Measurements from ENCODE around the gene KCNJ15.

The KCNJ15 gene

DNA sequence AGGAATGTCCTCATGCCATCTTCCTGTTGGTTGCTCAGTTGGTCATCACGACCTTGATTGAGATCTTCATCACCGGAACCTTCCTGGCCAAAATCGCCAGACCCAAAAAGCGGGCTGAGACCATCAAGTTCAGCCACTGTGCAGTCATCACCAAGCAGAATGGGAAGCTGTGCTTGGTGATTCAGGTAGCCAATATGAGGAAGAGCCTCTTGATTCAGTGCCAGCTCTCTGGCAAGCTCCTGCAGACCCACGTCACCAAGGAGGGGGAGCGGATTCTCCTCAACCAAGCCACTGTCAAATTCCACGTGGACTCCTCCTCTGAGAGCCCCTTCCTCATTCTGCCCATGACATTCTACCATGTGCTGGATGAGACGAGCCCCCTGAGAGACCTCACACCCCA lies 42.9 kb downstream of the KCNJ15 start:
- DNase-seq (ENCODE audit: low spot score) = peak; percentile 62

DNA sequence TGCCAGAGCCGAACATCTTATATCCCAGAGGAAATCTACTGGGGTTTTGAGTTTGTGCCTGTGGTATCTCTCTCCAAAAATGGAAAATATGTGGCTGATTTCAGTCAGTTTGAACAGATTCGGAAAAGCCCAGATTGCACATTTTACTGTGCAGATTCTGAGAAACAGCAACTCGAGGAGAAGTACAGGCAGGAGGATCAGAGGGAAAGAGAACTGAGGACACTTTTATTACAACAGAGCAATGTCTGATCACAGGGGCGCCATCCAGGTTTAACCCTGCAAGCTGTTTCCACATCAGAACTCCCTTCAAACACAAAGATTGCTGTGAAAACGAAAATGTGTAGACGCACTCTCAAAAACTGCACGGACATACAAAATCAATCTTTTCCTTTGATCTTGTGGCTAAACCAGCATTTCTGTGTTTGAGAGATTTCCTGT lies 43.4 kb downstream of the KCNJ15 start:
- DNase-seq (ENCODE audit: low spot score) = no peak

DNA sequence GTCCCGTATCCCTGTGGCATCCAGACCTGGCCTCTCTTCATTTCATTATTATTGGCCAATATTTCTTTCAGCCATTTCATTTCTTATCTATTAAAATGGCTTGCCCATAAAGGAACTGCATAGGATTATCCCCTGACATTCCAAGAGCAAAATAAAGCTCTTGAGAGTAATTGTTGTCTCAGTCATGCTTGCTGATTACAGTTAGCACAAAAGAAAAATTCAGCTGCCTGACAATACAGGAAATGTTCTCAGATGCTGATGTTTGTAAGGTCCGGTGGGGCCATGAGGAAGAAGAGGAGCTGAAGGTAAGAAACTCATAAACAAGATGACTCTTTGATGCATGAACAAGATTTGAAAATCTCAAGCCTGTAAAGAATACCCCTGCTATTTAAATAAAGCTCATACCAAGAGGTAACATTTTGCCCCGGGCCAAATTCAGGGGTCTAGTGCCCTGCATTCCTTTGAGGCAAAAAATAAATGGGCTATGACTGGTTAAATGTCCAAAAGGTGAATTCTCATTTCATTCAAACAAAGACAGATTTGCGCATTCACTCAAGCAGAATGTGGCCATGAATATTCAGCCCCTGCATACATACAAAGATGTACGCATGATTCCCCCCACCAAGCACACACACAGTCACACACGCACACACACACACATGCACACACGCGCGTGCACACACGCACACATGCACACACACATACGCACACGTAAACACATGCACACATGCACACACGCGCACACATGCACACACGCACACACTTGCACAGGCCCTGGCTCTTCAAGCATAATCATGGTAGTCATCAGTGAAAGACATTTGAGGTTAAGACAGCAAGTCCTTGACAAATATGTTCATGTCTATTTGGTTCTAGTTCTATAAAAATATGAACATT lies 44.8 kb downstream of the KCNJ15 start:
- peak; percentile 46 for DNase-seq (ENCODE audit: low spot score)

DNA sequence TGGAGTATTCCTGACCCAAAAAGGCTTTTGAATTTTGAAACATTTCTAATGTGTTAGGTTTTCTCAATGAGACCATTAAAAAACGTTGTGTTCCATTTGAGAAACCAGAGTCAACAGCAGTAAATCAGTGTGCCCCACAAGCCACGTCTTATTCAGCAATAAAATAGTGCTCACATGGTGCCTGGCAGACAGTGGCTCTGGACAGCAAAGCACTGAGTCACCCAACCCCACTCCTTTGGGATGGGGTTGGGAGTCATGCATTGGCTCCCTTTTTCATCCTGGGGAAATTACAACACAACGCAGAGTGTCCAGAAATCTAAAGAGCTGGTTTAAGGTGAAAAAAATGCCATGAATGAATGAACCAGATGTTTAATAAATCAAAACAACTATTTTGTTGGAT lies 46.5 kb downstream of the KCNJ15 start:
- peak; percentile 91 for DNase-seq (ENCODE audit: low spot score)

DNA sequence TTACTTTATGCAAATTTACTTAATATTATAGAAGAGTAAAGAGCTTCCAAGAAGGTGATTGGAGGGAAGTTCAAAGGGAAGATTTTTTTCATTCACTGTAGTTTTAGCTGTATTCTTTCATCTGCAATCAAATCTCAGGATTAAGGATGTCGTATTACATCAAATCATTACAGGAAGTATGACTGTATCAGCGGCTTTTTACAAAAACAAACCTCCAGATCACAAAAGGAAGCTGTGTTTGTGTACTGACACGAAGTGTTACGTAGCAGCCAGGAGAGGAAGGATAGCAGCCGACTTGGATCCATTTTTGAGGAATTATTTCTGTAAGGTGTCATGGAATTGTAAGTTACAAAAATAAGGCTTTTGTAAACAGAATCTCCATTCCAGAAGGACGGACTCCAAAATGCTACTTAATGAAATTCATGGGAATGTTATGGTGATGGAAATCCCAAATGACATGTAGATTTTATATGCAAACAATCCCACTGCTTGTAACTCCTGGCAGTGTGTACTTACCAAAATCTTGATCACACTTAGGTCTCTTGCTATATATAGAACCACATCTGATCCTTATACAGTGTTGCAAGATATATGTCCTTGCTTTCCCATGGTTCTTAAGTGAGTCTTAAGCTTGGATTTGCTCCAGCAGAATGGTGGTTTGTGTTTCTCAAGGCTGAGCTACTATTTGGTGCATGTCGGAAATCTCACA lies 49.8 kb downstream of the KCNJ15 start:
- peak; percentile 73 for DNase-seq (ENCODE audit: low spot score)

DNA sequence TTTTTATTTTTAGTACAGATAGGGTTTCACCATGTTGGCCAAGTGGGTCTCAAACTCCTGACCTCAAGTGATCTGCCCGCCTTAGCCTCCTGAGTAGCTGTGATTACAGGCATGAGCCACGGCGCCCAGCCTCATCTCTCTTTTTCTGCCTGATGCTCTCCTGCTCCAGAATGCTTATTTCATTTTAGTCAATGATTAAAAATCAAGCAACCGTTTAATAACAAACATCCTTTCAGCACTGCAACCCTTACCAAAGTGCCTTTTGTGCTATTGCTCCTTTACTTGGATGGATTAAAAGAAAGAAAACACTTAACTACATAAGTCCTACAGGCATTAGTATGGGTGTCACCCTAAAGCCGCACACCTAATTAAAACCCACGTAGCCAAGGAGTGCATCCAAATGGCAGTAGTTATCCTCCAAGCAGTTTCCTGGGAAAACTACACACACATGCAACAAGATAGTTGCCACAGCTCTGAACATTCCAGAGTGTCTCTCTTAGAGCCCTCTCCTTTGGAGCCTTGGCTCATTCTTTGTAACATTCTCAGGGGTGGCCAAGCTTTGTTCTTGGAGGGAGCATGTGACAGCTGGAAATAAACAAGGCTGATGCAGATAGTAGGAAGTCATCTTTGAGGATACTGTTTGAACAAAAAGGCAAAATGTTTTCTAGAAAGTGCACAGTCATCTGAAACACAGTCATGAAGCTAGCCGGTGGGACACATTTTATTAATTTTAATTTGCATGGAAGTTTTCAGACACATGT lies 51.2 kb downstream of the KCNJ15 start:
- DNase-seq (ENCODE audit: low spot score) = peak; percentile 68

DNA sequence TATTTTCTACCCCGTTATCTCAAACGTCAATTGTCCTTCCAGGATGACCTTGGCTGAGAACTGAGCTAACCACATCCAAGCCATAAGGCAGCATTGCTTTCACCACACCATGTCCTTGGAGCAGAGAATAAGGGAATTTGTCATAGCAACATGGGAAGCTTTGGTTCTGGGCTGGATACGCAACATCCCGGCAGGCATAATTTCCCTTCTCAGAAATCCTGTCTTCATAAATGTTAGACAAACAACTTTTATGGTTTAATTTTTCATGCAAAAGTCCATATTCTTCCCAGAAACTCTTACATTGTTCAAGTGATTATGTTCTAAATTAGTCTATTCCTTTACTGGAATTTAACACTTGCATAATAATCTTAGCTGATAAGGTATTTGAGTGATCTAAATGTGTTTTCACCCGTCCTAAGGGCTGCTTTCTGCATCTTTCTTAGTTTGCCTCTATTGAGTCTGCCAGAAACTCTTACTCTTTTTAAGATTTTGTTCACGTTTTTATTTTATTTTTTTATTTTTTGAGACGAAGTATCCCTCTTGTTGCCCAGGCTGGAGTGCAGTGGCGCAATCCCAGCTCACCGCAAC lies 51.8 kb downstream of the KCNJ15 start:
- DNase-seq (ENCODE audit: low spot score) = no peak

DNA sequence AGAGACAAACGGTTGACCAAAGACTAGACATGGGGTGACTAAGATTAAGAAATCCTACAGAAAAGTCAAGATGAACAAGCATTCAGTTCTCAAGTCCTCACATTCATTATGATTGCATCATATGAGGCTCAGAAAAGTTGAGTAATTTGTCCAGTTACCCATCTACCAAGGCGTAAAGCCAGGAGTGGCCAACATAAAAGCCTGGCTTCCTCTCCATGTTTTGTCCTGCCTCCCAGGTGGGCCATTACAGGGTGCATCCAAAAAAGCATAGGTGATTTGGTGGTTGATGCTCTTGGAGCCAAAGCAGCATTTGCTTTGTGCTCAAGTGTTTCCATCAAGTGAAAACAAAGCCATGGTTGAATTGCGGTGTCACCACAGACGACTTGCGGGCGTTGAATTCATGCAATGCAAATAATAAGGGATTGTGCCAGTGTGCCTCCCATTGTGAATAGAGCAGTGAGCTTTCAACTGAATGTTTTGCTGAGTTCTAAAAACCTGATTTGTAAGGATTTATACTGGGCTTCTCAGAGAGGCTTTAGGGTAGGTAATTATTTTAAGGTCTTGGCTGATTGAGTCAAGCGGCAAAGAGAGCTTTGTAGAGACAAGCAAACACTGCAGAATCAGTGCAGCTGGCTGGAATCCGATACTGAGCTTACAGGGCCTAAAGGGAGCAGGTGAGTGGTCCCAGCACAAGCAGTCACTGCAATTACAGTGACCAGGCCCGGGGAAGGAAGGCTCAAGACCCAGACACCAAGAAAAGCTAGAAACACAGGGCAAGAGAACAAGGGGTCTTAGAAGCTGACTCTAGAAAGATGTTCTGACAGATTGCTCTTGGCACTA lies 54.1 kb downstream of the KCNJ15 start:
- DNase-seq (ENCODE audit: low spot score) = peak; percentile 93

DNA sequence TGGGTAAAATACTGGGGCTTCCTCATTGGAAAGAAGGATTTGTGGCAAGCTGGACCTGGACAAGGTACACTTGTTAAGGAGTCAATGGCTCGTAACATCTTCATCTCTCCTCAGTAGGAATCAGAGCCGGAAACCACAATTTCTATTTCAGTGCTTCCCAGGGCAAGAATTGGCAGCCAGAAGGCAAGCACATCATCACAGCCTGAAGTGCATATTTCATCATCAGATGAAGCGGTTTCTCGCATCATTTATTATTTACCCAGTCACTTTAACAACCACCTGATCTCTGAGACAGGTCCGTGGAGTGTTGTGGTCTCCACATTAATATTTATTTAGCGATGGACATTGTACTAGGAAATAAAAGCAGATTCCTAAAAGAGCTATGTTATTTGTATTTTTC lies 55.0 kb downstream of the KCNJ15 start:
- peak; percentile 97 for DNase-seq (ENCODE audit: low spot score)

DNA sequence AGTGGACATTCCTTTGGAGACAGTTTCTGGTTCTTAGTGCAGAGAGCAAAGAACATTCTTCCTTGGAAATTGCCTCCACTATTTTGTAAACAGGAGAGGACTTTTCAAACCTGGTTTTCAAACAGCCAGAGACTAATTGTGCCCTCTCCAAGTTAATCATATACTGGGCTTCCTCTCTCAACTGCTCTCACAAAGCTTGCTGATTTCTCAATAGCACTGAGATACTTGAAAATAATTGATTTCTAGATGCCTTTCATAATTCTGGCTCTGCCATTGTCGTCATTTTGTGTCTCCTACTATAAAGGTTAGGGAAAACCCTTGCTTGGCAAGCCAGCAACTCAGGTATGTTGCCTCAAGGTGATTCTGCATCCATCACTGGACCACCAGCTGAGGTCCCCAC lies 56.0 kb downstream of the KCNJ15 start:
- peak; percentile 74 for DNase-seq (ENCODE audit: low spot score)

DNA sequence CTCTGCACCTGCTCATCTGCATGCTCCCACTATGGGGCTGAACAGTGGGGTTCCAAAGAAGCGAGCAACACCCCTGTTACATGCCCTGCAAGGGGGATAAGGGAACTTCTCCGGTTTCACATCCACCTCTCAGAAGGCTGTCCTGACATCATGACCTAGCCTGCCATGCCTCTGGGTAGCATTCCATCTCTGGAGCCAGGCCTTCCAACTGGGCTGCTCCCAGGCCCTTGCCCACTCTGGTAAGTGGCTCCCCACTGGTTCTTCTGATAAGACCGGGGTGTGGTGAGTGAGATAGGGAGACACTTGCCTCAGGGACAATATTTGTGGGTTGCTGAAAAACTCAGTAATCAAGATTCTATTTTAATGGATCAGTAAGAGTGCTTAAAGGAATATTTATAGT lies 57.8 kb downstream of the KCNJ15 start:
- DNase-seq (ENCODE audit: low spot score) = no peak

DNA sequence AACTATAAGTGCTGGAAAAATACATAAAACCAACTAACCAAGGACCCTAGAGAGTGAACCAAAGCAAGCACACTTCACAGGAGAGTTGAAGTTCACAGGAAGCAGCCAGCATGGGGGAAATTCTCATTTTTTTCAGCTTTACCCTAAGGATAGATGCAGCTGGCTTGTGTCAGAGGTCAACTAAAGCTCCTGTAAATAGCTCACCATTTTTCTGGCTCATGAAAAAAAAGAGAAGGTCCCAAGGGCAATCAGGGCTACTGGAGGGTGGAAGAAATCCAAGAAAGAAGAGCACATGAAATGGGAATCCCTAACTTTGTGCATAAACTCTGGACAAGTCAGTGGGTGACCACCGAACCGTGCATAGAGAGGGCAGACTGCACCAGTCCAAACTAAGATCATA lies 58.3 kb downstream of the KCNJ15 start:
- DNase-seq (ENCODE audit: low spot score) = peak; percentile 92

DNA sequence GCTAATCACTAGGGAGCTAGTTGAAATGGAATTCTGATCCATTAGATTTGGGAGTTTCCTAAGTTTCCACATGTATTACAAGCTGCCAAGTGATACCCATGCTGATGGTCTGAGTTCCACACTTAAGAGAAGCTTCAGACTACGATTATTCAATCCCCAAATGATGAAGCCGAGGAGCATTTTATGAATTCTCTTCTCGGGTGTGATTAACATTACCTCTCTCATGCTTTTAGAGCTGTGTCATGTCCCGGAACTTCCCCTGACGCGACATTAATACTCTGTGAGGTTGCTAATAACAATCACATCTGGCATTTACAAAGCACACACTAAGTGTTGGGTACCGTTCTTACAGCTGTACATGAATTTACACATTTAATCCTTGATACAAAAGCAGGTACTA lies 63.0 kb downstream of the KCNJ15 start:
- DNase-seq (ENCODE audit: low spot score) = peak; percentile 89

DNA sequence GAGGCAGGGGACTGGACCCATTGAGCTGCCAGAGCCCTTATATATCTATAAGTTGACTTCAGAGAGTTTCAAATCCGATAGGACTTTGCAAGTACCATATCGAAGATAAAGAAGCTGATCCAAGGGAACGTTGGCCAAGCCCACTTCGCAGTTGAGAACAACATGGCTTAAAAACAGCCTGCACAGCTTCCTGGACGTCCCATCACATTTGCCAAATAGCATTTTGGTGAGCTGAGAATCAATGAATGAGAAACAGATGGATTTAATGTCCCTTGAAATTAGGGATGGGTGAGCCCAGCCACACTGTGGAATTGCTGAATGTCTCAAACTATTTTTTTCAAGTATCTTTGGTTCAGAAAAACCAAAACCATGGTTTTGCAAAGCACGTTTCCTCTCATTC lies 64.8 kb downstream of the KCNJ15 start:
- no peak for DNase-seq (ENCODE audit: low spot score)

DNA sequence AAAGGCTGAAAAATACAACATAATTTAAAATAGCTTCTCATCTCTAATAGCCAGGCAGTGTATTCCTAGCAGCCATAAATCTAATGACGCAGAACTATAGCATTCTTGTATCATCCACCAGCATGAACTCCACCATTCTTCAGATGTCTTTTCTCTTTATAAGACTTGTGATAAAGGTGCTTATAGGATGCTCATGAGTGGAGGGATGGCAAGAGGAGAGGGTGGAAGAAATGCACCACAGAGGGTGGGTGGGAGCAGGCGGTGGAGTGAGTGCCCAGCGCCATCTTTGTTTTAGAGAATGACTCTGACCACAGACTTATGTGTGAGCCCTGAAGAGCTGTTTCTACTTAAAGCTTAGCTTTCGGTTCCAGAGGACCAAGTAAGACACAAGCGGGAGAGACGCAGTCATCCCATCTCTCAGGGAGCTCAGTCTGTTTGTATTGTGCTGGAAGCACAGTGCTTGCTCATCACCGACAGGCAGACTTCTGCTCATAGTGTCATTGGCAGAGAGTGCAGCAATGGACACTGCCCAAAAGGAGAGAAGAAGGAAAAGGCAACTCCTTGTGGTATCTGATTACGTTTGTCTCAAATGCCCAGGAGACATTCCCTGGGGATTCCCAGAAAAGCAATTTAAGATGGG lies 65.6 kb downstream of the KCNJ15 start:
- peak; percentile 57 for DNase-seq (ENCODE audit: low spot score)

DNA sequence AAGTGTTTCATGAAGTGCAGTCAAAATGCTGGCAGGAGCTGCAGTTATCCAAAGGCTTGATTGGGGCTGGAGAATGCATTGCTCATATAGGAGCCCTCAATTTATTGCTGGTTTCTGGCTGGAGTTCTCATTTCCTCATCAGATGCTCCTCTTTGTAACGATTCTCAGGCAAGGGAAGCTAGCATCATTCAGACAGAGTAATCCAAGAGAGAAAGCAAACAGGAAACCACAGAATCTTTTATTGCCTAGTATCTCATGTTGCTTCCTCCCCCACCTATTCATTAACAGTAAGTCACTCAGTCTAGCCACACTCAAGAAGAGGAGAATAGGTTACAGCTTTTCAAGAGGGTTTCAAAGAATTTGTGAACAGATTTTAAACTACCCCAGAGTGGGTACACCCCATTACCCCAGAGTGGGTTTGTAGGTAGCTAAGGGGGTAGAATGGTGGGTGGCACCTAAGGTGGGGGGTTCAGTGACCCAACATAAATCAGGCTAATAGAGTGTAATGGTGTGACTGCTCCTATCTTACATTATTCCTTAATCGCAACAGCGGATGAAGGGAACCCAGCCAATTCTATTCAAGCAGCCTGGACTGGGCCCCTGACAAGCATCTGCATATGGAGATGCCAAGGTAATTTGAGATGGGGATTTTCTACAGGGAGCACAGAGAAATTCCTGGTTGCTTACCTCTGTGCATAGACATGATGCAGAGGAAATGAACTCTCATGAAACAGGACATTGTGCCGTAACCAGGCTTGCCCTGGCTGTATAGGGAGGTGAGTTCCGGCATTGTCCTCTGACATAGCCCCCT lies 67.1 kb downstream of the KCNJ15 start:
- DNase-seq (ENCODE audit: low spot score) = peak; percentile 97

DNA sequence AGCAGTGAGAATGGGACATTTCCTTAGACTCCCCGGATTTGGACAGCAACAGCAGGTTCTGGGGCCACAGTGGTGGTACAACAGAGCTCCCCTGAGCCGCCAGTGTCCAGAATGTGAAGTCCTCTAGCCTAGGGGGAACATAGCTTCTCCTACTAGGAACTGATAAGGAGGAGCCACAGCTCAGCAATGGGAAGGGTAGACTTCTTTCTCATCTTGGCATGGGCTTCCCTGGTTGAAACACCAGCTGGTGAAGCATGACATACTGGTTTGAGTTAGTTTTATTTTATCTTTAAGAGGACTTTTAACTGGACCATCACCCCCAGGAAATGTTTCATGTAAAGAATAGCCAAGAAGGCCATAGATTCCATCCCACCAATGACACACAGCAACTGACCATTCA lies 68.4 kb downstream of the KCNJ15 start:
- no peak for DNase-seq (ENCODE audit: low spot score)

DNA sequence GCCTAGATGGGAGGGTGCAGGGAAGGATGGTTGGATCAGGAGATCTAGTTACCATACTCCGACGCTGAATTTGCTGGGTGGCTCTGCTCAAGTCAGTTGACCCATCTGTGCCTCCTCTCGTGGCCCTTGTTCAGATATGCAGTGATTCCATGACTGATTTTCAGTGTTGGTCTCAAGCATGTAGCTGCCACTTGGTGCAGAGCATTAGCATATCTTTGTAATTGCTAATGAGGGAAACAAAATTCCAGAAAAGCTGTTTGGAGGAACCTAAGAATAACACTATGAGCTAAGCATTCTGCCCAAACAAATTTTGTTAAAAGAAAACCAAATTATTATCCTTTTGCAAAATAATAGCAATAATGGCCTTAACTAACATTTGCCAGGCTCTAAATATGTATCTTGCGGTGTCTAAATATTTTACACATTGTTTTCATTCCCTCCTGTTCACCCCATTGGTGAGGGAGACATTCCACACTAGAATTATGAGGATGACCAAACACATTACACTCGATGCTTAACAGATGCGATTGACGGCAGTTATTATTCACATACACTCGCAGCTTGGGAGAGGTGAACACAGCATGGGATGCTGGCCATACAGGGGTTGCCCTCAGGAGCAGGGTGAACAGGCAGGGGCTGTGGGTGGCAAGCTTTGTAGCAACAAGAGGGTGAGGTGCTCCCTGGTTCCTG lies 69.1 kb downstream of the KCNJ15 start:
- DNase-seq (ENCODE audit: low spot score) = no peak

DNA sequence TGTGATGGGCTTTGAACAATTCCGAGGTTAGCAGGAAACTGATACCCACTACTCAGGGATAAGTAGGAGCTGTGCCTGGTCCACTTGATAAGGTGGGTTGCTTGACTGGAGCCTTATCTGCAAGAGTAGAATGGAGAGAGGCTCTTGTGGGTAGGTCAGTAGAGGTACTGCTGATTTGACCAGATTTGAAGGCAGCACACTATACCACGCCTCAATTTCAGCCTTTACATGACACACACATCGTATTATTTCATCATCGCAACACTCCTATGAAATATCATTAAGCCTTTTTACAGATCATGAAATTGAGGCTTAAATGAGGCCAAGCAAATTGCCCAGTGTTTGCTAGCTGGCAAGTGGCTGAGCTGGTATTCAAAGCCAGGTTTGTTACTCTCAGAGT lies 69.6 kb downstream of the KCNJ15 start:
- DNase-seq (ENCODE audit: low spot score) = no peak
